Kasumi-1 (cell line): ENCODE results near the gene PLCH2.

Experiments
- DNase-seq, 2 experiments: peaks; one replicate each; lab custom pipeline; 2025; lab: John Stamatoyannopoulos, UW

Gene PLCH2, protein sequence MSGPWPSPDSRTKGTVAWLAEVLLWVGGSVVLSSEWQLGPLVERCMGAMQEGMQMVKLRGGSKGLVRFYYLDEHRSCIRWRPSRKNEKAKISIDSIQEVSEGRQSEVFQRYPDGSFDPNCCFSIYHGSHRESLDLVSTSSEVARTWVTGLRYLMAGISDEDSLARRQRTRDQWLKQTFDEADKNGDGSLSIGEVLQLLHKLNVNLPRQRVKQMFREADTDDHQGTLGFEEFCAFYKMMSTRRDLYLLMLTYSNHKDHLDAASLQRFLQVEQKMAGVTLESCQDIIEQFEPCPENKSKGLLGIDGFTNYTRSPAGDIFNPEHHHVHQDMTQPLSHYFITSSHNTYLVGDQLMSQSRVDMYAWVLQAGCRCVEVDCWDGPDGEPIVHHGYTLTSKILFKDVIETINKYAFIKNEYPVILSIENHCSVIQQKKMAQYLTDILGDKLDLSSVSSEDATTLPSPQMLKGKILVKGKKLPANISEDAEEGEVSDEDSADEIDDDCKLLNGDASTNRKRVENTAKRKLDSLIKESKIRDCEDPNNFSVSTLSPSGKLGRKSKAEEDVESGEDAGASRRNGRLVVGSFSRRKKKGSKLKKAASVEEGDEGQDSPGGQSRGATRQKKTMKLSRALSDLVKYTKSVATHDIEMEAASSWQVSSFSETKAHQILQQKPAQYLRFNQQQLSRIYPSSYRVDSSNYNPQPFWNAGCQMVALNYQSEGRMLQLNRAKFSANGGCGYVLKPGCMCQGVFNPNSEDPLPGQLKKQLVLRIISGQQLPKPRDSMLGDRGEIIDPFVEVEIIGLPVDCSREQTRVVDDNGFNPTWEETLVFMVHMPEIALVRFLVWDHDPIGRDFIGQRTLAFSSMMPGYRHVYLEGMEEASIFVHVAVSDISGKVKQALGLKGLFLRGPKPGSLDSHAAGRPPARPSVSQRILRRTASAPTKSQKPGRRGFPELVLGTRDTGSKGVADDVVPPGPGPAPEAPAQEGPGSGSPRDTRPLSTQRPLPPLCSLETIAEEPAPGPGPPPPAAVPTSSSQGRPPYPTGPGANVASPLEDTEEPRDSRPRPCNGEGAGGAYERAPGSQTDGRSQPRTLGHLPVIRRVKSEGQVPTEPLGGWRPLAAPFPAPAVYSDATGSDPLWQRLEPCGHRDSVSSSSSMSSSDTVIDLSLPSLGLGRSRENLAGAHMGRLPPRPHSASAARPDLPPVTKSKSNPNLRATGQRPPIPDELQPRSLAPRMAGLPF (N-terminal part only)

GRCh38 chr1:2476061-2476999, at the start of gene PLCH2:
TSS of gene PLCH2 (plus strand) at chr1:2476289. CDS start at chr1:2476589, 300 bp downstream.
- no peak for DNase-seq

- no peak for DNase-seq
Observed at GRCh38 chr1:2426540-2426939, 49.5 kb upstream of the PLCH2 start.

GRCh38 chr1:2427051-2427450, 49.0 kb upstream of the PLCH2 start:
- no peak for DNase-seq

GRCh38 chr1:2427976-2428375, 48.1 kb upstream of the PLCH2 start:
- DNase-seq = no peak

GRCh38 chr1:2428490-2428889, 47.6 kb upstream of the PLCH2 start:
- no peak for DNase-seq

GRCh38 chr1:2429780-2430591, 46.1 kb upstream of the PLCH2 start:
- no peak for DNase-seq

DNA sequence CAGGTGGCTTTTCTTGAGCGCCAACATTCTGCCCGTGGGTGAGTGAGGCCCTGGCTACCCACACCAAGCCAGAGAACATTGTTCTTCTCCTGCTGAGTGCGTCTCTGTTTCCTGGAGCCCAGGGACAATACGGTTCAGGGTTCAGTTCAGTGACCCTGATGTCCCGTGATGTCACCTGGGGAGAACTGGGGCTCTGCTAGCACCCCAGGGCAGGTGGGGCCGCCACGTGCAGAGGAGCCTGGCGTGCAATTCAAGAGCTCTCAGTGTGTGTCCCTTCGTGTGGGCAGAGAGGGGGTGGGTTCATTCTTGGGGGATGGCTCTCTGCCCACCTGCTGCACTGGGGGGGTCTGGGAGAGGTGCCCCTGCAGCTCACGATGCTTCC, 45.5 kb upstream of the PLCH2 start:
- no peak for DNase-seq

GRCh38 chr1:2431103-2431502, 45.0 kb upstream of the PLCH2 start:
- no peak for DNase-seq

DNA sequence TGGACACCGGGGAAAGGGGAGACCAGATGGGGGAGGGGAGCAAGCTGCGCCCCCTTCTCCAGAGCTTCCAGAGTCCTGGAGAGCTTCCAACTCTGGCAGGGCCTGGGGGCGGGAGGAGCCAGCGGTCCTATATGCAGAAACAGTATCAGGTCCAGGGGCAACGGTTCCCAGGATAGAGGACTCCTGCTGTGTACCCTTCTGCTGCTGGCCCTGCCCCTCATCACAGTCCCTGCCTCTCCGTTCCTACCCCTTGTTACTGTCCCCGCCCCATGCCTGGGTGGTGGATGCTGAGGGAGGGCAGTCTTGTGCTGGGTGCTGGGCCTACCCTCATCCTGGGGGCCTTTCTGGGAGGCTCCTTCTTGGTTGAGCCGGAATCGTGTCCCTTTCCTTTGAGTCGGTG, 44.6 kb upstream of the PLCH2 start:
- DNase-seq = no peak

DNA sequence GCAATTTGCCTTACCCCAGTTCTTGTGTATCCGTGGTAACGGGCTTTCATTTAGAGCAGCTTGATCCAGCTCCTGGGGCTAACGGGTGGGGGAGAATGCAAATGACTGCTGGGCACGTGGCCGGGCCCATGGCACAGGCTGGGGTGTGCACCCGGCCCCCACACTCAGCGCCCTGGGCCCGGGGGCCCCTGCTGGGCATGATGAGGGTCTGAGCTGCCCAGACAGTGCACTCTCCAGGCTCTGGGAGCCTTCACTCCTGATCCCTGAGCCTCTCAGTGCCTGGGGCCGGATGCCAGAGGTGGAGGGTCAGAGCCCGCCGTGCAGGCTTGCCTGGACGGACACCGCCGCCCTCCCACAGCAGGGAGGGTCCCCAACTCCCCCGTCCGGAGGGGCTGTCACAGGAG, 43.6 kb upstream of the PLCH2 start:
- DNase-seq = no peak

- no peak for DNase-seq
Observed at GRCh38 chr1:2433196-2433595, 42.9 kb upstream of the PLCH2 start.

GRCh38 chr1:2433936-2434655, 42.0 kb upstream of the PLCH2 start:
- no peak for DNase-seq

GRCh38 chr1:2435091-2435490, 41.0 kb upstream of the PLCH2 start:
- no peak for DNase-seq

GRCh38 chr1:2435746-2436355, 40.2 kb upstream of the PLCH2 start:
- no peak for DNase-seq

GRCh38 chr1:2436876-2437275, 39.2 kb upstream of the PLCH2 start:
- DNase-seq = no peak

DNA sequence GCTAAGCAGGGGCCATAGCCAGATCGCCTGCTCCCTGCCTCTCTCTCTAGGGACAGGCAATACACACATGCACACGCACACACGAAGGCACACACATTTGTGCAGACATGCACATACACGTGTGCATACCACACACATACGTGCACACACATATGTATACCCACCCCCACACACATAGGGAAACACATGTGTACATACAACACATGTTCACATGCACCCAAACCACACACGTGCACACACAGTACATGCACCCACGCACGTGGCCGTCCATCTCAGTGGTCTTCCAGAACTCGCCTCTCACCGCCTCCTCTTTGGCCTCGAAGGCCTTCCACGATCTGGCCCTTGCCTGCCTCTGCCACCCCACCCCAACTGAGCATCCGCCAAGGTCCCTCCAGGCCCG, 38.5 kb upstream of the PLCH2 start:
- no peak for DNase-seq

GRCh38 chr1:2438038-2438437, 38.1 kb upstream of the PLCH2 start:
- DNase-seq = no peak

GRCh38 chr1:2438641-2439040, 37.4 kb upstream of the PLCH2 start:
- no peak for DNase-seq

DNA sequence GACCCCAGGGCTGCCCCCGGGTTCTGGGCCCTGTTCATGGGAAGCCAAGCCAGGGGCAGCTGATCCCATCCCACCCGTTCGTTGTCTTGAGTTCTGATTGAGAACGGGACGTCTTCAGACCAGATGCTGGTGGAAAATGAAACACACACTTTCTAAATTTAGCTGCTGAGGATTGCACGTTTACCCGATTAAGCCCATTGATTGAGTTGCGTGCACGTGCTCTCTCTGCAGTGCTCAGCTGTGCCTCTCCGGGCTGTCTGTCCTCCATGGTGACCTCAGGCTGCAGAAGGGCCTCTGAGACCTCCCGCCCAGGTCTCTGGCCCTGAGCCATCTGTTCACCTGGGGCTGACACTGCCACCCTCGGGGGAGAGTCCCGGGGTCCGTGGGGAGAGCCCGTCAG, 36.7 kb upstream of the PLCH2 start:
- no peak for DNase-seq
